ENCODE data around the gene RFLNA. TPM values are rescaled to one million over a fixed set of nuclear protein-coding genes. Genes with fewer than 3 reads are reported as not detected.

Gene RFLNA
- total RNA-seq, 1 experiment from 2014 or later = 1.1 TPM

GRCh38 chr12:124347805-124348658 lies 53.1 kb downstream of the RFLNA start:
- BruUV-seq (replicated peaks) = no TSS peak
- no peak overlapping the region for H3K4me3 ChIP-seq (ENCODE audit: low read depth, low read length, poor library complexity, severe bottlenecking)
- POLR2A ChIA-PET (ENCODE audit: low non-redundant PET) = no interaction called here
- intact Hi-C loops (cut with micrococcal nuclease; ENCODE audit: unreplicated experiment) = loop anchor here (10.0 kb wide), 1 partner anchor 417 kb away; no protein-coding TSS in a partner anchor
- peaks cover 82% of the 10 kb centered on the region for H3K36me3 ChIP-seq (ENCODE audit: insufficient read depth, low read length, poor library complexity, severe bottlenecking)
- H3K27ac ChIP-seq (ENCODE audit: low read depth, low read length, poor library complexity, severe bottlenecking) = no peak overlapping the region
- H3K9me3 ChIP-seq (ENCODE audit: low read depth, low read length, poor library complexity, severe bottlenecking) = no peaks in the 10 kb centered on the region
- no peaks in the 10 kb centered on the region for H3K4me1 ChIP-seq (ENCODE audit: insufficient read depth, low read length, poor library complexity, severe bottlenecking)
- no peak for TF ChIP-seq EZH2 (IDR thresholded peaks at IDR 0.05; ENCODE audit: borderline replicate concordance, low read depth, low read length, poor library complexity, severe bottlenecking)
- peak; percentile 56 for TF ChIP-seq CTCF (conservative IDR thresholded peaks at IDR 0.05; ENCODE audit: low read depth, low read length)
- DNase-seq (ENCODE audit: low spot score) = no peak
- CTCF ChIA-PET = no interaction called here
- no peaks in the 10 kb centered on the region for H3K27me3 ChIP-seq (replicated peaks; ENCODE audit: insufficient read depth, low read depth, low read length, poor library complexity)

GRCh38 chr12:124348659-124349380 lies 53.9 kb downstream of the RFLNA start:
- H3K4me1 ChIP-seq (ENCODE audit: insufficient read depth, low read length, poor library complexity, severe bottlenecking) = no peaks in the 10 kb centered on the region
- TF ChIP-seq EZH2 (IDR thresholded peaks at IDR 0.05; ENCODE audit: borderline replicate concordance, low read depth, low read length, poor library complexity, severe bottlenecking) (no peak), CTCF (conservative IDR thresholded peaks at IDR 0.05; ENCODE audit: low read depth, low read length) (no peak)
- no peaks in the 10 kb centered on the region for H3K9me3 ChIP-seq (ENCODE audit: low read depth, low read length, poor library complexity, severe bottlenecking)
- H3K27me3 ChIP-seq (replicated peaks; ENCODE audit: insufficient read depth, low read depth, low read length, poor library complexity) = no peaks in the 10 kb centered on the region
- H3K4me3 ChIP-seq (ENCODE audit: low read depth, low read length, poor library complexity, severe bottlenecking) = no peak overlapping the region
- H3K36me3 ChIP-seq (ENCODE audit: insufficient read depth, low read length, poor library complexity, severe bottlenecking) = peaks cover 82% of the 10 kb centered on the region
- CTCF ChIA-PET = no interaction called here
- intact Hi-C loops (cut with micrococcal nuclease; ENCODE audit: unreplicated experiment) = loop anchor here (10.0 kb wide), 1 partner anchor 416 kb away; no protein-coding TSS in a partner anchor
- no TSS peak for BruUV-seq (replicated peaks)
- DNase-seq (ENCODE audit: low spot score) = no peak
- POLR2A ChIA-PET (ENCODE audit: low non-redundant PET) = no interaction called here
- H3K27ac ChIP-seq (ENCODE audit: low read depth, low read length, poor library complexity, severe bottlenecking) = no peak overlapping the region

GRCh38 chr12:124350491-124350890 lies 55.6 kb downstream of the RFLNA start:
- no TSS peak for BruUV-seq (replicated peaks)
- no peak for TF ChIP-seq EZH2 (IDR thresholded peaks at IDR 0.05; ENCODE audit: borderline replicate concordance, low read depth, low read length, poor library complexity, severe bottlenecking)
- no peak for TF ChIP-seq CTCF (conservative IDR thresholded peaks at IDR 0.05; ENCODE audit: low read depth, low read length)
- H3K27ac ChIP-seq (ENCODE audit: low read depth, low read length, poor library complexity, severe bottlenecking) = no peak overlapping the region
- CTCF ChIA-PET = no interaction called here
- intact Hi-C loops (cut with micrococcal nuclease; ENCODE audit: unreplicated experiment) = no loop called here
- H3K4me1 ChIP-seq (ENCODE audit: insufficient read depth, low read length, poor library complexity, severe bottlenecking) = no peaks in the 10 kb centered on the region
- H3K36me3 ChIP-seq (ENCODE audit: insufficient read depth, low read length, poor library complexity, severe bottlenecking) = peaks cover 76% of the 10 kb centered on the region
- no peaks in the 10 kb centered on the region for H3K9me3 ChIP-seq (ENCODE audit: low read depth, low read length, poor library complexity, severe bottlenecking)
- no peaks in the 10 kb centered on the region for H3K27me3 ChIP-seq (replicated peaks; ENCODE audit: insufficient read depth, low read depth, low read length, poor library complexity)
- no peak overlapping the region for H3K4me3 ChIP-seq (ENCODE audit: low read depth, low read length, poor library complexity, severe bottlenecking)
- no peak for DNase-seq (ENCODE audit: low spot score)
- POLR2A ChIA-PET (ENCODE audit: low non-redundant PET) = no interaction called here

Measured in A673 (cell line).